K562 (cell line): ENCODE measurements around the gene SLK. TPM values are rescaled to one million over a fixed set of nuclear protein-coding genes. Genes with fewer than 3 reads are reported as not detected.

Experiments used
- ADNP ChIP-seq: fragments of 200-800 bp; sonication (Bioruptor generic); IDR thresholded peaks from 2 replicates; pipeline ENCODE4 v1.6.1; 2016; ENCODE audit warnings: missing genetic modification characterization, missing compliant biosample characterization
- BCOR ChIP-seq: fragments of 450-650 bp; IDR thresholded peaks from 2 replicates; pipeline ENCODE4 v1.6.1; 2016
- RBM15 ChIP-seq: fragments of 200-400 bp; formaldehyde crosslinking; IDR thresholded peaks from 2 replicates; pipeline ENCODE4 v1.6.1; 2018; ENCODE audit warnings: mild to moderate bottlenecking, low read length, moderate library complexity; ENCODE audit not compliant: insufficient read depth
- polyA plus RNA-seq, 8 experiments: library from polyadenylated mRNA; depleted of rRNA in 4 of 8; stranded (reverse) in 5 of 8; unstranded in 3 of 8; fragments of >200 nt; fragmentation: Nextera tagmentation in 2 of 8; fragmentation: Illumina TruSeq in 1 of 8; extraction: Ambion mirVana in 2 of 8; extraction: Trizol in 1 of 8; gene quantifications; 2 replicates each; pipeline versions ENCODE4 v1.2.1 to v1.2.3, GENCODE V29; 2011 to 2014; ENCODE audit warnings: inconsistent platforms in 1 of 8, missing spikeins in 1 of 8
- total RNA-seq, 7 experiments: library from RNA; depleted of rRNA in 6 of 7; stranded (reverse); fragments of >200 nt in 6 of 7; fragmentation: Illumina TruSeq in 2 of 7; extraction: Trizol in 2 of 7; gene quantifications; 2 replicates each; pipeline versions ENCODE4 v1.2.1 to v1.2.3, GENCODE V29; 2011 to 2021; ENCODE audit warnings: low replicate concordance in 1 of 7
- TF ChIP-seq, protein P1 (sequence below): sonication (generic); formaldehyde crosslinking; IDR thresholded peaks from 2 replicates; pipeline ENCODE4 v1.8.1; 2023; ENCODE audit warnings: mild to moderate bottlenecking, missing genetic modification reagents
- TF ChIP-seq, protein P2 (sequence below), 2 experiments: fragments of 450-650 bp; IDR thresholded peaks; 2 replicates each; pipeline ENCODE4 v1.6.1; 2016
- TF ChIP-seq, protein P3 (sequence below): sonication (generic); formaldehyde crosslinking; IDR thresholded peaks from 2 replicates; pipeline ENCODE4 v1.8.0; 2022; ENCODE audit warnings: mild to moderate bottlenecking, missing genetic modification reagents
- TF ChIP-seq, protein P4 (sequence below): sonication (generic); formaldehyde crosslinking; IDR thresholded peaks from 2 replicates; pipeline ENCODE4 v1.5.0; 2020; ENCODE audit warnings: missing genetic modification reagents

SLK gene
- total and polyA plus RNA-seq, 9 of the 15 experiments (the other 6 are each of a cell fraction or from before 2014, with no cell fraction given), result 8.2 to 40.0 (median 23.4) TPM

DNA sequence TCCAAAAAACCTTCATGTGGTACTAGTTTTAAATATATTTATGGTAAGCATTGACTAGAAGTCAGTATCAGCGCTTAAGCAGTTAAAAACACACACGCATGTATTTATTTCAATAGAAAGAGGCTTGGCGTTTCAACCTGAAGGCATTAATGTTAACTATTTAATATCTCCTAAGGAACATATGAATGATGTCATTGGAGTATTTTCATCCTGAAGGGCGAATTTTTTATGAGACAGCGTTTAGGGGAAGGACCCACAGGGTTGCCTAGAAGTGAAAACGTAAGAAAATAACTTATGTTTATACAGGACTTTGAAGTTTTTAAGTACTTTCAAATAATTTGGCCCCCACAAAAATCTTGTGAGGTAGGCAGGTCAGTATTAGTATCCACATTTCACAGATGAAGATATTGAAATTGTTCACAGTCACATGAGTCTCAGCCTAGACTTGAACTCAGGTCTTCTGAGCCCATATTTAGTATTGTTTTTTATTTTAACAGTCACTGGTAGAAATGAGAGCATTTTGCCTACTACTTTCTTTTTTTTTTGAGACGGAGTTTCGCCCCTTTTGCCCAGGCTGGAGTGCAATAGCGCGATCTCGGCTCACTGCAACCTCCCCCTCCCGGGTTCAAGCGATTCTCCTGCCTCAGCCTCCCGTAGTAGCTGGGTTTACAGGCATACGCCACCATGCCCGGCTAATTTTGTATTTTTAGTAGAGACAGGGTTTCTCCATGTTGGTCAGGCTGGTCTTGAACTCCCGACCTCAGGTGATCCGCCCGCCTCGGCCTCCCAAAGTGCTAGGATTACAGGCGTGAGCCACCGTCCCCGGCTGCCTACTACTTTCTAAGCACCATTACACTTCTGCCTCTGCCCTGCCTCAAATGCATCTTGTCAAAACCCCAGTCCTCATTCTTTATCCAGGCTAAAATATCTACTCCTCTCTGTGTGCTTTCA, 1.8 kb downstream of the SLK start (continued):
- TF ChIP-seq ADNP (peak; percentile 25; the same call in 1 of the 2 replicates), BCOR (peak; percentile 75; the same call in 1 of the 2 replicates), RBM15 (no peak)
- TF ChIP-seq, protein P1, sequence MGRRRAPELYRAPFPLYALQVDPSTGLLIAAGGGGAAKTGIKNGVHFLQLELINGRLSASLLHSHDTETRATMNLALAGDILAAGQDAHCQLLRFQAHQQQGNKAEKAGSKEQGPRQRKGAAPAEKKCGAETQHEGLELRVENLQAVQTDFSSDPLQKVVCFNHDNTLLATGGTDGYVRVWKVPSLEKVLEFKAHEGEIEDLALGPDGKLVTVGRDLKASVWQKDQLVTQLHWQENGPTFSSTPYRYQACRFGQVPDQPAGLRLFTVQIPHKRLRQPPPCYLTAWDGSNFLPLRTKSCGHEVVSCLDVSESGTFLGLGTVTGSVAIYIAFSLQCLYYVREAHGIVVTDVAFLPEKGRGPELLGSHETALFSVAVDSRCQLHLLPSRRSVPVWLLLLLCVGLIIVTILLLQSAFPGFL, result no peak
- TF ChIP-seq, protein P2, sequence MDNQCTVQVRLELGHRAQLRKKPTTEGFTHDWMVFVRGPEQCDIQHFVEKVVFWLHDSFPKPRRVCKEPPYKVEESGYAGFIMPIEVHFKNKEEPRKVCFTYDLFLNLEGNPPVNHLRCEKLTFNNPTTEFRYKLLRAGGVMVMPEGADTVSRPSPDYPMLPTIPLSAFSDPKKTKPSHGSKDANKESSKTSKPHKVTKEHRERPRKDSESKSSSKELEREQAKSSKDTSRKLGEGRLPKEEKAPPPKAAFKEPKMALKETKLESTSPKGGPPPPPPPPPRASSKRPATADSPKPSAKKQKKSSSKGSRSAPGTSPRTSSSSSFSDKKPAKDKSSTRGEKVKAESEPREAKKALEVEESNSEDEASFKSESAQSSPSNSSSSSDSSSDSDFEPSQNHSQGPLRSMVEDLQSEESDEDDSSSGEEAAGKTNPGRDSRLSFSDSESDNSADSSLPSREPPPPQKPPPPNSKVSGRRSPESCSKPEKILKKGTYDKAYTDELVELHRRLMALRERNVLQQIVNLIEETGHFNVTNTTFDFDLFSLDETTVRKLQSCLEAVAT (IDR thresholded peaks at IDR 0.05), result peak in 1 of 2 experiments; percentile 11; a peak in 1 of 4 replicates
- TF ChIP-seq, protein P3, sequence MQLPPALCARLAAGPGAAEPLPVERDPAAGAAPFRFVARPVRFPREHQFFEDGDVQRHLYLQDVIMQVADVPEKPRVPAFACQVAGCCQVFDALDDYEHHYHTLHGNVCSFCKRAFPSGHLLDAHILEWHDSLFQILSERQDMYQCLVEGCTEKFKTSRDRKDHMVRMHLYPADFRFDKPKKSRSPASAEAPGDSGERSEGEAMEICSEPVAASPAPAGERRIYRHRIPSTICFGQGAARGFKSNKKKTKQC (CRISPR knock-in tag), result no peak
- TF ChIP-seq, protein P4, sequence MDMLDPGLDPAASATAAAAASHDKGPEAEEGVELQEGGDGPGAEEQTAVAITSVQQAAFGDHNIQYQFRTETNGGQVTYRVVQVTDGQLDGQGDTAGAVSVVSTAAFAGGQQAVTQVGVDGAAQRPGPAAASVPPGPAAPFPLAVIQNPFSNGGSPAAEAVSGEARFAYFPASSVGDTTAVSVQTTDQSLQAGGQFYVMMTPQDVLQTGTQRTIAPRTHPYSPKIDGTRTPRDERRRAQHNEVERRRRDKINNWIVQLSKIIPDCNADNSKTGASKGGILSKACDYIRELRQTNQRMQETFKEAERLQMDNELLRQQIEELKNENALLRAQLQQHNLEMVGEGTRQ (CRISPR knock-in tag), result no peak
